Smooth muscle cell (in vitro differentiated cells): ENCODE data around the gene BCL11A. TPM values are rescaled to one million over a fixed set of nuclear protein-coding genes. Genes with fewer than 3 reads are reported as not detected.

Source experiments
- DNase-seq: peaks from one replicate; lab custom pipeline; 2025; ENCODE audit not compliant: unreplicated experiment; lab: John Stamatoyannopoulos, UW
- H2AFZ ChIP-seq: fragments of 200-600 bp; sonication (generic); 2 replicates; pipeline ENCODE4 v1.6.0; 2016; ENCODE audit warnings: antibody characterized with exemption, low read depth, mild to moderate bottlenecking
- H3F3A ChIP-seq: fragments of 200-600 bp; sonication (generic); 2 replicates; pipeline ENCODE4 v1.6.0; 2017; ENCODE audit warnings: antibody characterized with exemption, low read depth
- H3K27ac ChIP-seq: fragments of 200-600 bp; sonication (generic); 2 replicates; pipeline ENCODE4 v1.5.1; 2016; ENCODE audit warnings: low read depth, mild to moderate bottlenecking
- H3K27me3 ChIP-seq: fragments of 200-600 bp; sonication (generic); 2 replicates; pipeline ENCODE4 v1.6.1; 2016; ENCODE audit warnings: low read depth, mild to moderate bottlenecking
- H3K36me3 ChIP-seq: fragments of 200-600 bp; sonication (generic); 2 replicates; pipeline ENCODE4 v1.5.1; 2016; ENCODE audit warnings: low read depth
- H3K4me1 ChIP-seq: fragments of 200-600 bp; sonication (generic); 2 replicates; pipeline ENCODE4 v1.5.1; 2016; ENCODE audit warnings: low read depth
- H3K4me2 ChIP-seq: fragments of 200-600 bp; sonication (generic); 2 replicates; pipeline ENCODE4 v1.6.0; 2016; ENCODE audit warnings: mild to moderate bottlenecking
- H3K4me3 ChIP-seq: fragments of 200-600 bp; sonication (generic); 2 replicates; pipeline ENCODE4 v1.5.1; 2016; ENCODE audit warnings: mild to moderate bottlenecking
- H3K79me2 ChIP-seq: fragments of 200-600 bp; sonication (generic); 2 replicates; pipeline ENCODE4 v1.6.0; 2016; ENCODE audit warnings: low read depth, mild to moderate bottlenecking
- H3K9ac ChIP-seq: fragments of 200-600 bp; sonication (generic); 2 replicates; pipeline ENCODE4 v1.6.0; 2016; ENCODE audit warnings: low read depth
- H3K9me3 ChIP-seq: fragments of 200-600 bp; sonication (generic); replicated peaks from 2 replicates; pipeline ENCODE4 v1.5.1; 2016; ENCODE audit warnings: low read depth
- H4K20me1 ChIP-seq: fragments of 200-600 bp; sonication (generic); 2 replicates; pipeline ENCODE4 v1.6.0; 2016; ENCODE audit warnings: low read depth
- CTCF ChIP-seq: fragments of 200-600 bp; sonication (generic); IDR thresholded peaks from 2 replicates; pipeline ENCODE4 v1.5.1; 2017; ENCODE audit warnings: borderline replicate concordance, mild to moderate bottlenecking, antibody characterized with exemption; ENCODE audit not compliant: insufficient read depth, poor library complexity, severe bottlenecking
- WGBS: methylation state at CpG from one replicate; pipeline ENCODE4 v1.1.7; 2016; ENCODE audit warnings: low lambda C conversion rate; 5-methylcytosine and 5-hydroxymethylcytosine counted together
- polyA plus RNA-seq: library from polyadenylated mRNA; unstranded; fragments of >200 nt; fragmentation: Nextera tagmentation; extraction: Ambion mirVana; gene quantifications from 2 replicates; pipeline ENCODE4 v1.2.1, GENCODE V29; 2016
- total RNA-seq: library from RNA; depleted of rRNA; stranded (reverse); fragments of >200 nt; gene quantifications from 2 replicates; pipeline ENCODE4 v1.2.3, GENCODE V29; 2014

BCL11A gene
- total and polyA plus RNA-seq, 2 experiments from 2014 or later = 15.8 to 20.0 TPM

DNA sequence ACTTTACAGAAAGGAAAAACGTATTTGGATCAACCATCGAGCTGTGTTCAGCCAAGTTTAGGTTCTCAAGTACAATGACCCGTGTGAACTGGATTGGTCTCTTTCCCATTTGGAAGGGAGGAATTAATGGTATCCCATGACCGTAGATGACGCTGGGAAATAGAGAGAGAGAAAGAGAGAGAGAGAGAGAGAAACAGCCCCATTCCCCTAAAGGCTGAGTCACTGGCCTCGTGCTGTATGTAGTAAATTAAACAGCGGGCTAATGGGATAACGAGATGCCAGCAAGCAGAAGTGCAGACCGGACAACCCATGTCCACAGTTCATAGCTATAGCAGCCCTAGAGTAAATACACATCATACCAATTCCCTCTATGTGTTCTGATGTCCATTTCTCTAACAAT is 99.6 kb downstream of the BCL11A start:
- Histone ChIP-seq H3K79me2 (peaks cover 21% of the 10 kb centered on the region), H3K9ac (peak overlapping the region; percentile 39), H3K9me3 (no peaks in the 10 kb centered on the region), H2AFZ (no peak overlapping the region), H3K4me2 (peak overlapping the region; percentile 52), H3K27me3 (no peaks in the 10 kb centered on the region), H3K4me3 (no peak overlapping the region), H3K36me3 (no peaks in the 10 kb centered on the region), H4K20me1 (no peaks in the 10 kb centered on the region), H3K4me1 (peaks cover 18% of the 10 kb centered on the region), H3K27ac (peak overlapping the region; percentile 63), H3F3A (peaks cover 6% of the 10 kb centered on the region)
- DNase-seq = no peak
- WGBS = 42% methylated on average over 9 of the region's 9 CpGs
- TF ChIP-seq CTCF = no peak

DNA sequence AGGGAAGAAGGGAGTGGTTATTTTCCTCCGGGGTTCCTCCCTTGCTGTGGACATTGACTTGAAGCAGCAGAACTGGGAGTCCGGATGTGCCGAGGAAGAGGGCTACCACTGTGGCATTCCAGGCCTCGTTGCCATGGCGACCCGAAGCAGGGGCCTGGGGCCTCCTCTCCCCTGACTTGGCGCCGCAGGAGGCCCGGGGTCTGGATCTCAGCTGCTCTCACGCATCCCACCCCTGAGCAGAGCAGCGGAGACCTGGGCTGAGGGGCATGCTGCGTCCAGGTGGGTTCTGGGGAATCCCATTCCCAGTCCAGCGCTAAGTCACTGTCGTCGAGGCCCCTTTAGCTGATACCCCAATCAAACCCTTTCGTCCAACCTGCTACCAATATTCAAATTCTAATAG is 100.2 kb downstream of the BCL11A start:
- Histone ChIP-seq H3F3A (peaks cover 6% of the 10 kb centered on the region), H3K9ac (peak overlapping the region; percentile 39), H3K4me1 (peaks cover 18% of the 10 kb centered on the region), H4K20me1 (no peaks in the 10 kb centered on the region), H2AFZ (no peak overlapping the region), H3K79me2 (peaks cover 19% of the 10 kb centered on the region), H3K36me3 (no peaks in the 10 kb centered on the region), H3K27me3 (no peaks in the 10 kb centered on the region), H3K9me3 (no peaks in the 10 kb centered on the region), H3K4me3 (no peak overlapping the region), H3K4me2 (peak overlapping the region; percentile 52), H3K27ac (peak overlapping the region; percentile 63)
- no peak for DNase-seq
- no peak for TF ChIP-seq CTCF
- 59% methylated on average over 16 of the region's 16 CpGs for WGBS

DNA sequence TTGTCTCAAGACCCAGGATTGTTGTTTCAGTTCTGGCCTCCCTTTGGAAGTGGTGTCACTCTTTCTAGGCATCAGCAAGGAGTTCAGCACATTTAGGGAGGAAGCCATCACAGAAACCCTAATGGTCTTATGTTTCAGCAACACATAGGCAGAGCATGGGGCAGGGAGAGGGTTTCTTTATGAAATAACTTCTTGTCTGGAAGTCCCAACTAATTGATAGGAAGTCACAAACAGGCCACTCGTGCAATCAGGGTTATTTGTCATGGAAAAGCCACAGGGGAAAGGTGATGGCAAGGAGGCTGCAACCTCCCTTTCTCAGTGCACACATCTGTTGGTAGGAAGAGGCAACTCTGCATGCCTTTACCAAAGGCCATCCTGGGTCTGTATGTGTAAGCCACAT is 103.0 kb downstream of the BCL11A start:
- Histone ChIP-seq H3F3A (peaks cover 6% of the 10 kb centered on the region), H3K27ac (no peak overlapping the region), H3K4me3 (no peak overlapping the region), H3K4me2 (no peak overlapping the region), H3K9me3 (no peaks in the 10 kb centered on the region), H2AFZ (no peak overlapping the region), H3K4me1 (peaks cover 16% of the 10 kb centered on the region), H3K9ac (no peak overlapping the region), H4K20me1 (no peaks in the 10 kb centered on the region), H3K79me2 (no peaks in the 10 kb centered on the region), H3K36me3 (no peaks in the 10 kb centered on the region), H3K27me3 (no peaks in the 10 kb centered on the region)
- DNase-seq = no peak
- no peak for TF ChIP-seq CTCF
- 88% methylated on average over 1 of the region's 1 CpG for WGBS

DNA sequence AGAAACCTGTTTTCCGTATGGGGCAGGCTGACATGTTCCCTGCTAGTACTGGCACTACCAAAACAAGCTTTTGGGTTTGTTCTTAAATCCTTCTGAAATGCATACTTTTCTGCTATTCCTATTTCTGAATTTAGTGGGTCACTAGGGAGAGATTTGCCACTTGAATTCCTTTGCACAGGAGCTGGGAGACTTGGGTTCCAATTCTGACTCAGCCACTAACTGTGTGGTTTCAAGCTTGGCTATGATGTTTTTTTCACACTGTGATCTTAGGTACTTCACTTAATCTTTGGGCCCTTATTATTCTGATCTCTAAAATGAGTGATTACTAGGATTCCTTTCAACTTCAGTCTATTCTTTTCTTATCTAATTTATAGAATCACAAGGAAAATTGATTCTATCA is 105.5 kb downstream of the BCL11A start:
- Histone ChIP-seq H2AFZ (no peak overlapping the region), H3K4me2 (no peak overlapping the region), H3K27me3 (no peaks in the 10 kb centered on the region), H4K20me1 (no peaks in the 10 kb centered on the region), H3K9me3 (no peaks in the 10 kb centered on the region), H3K79me2 (no peaks in the 10 kb centered on the region), H3F3A (peaks cover 6% of the 10 kb centered on the region), H3K27ac (no peak overlapping the region), H3K4me3 (no peak overlapping the region), H3K36me3 (no peaks in the 10 kb centered on the region), H3K4me1 (peaks cover 4% of the 10 kb centered on the region), H3K9ac (no peak overlapping the region)
- no peak for TF ChIP-seq CTCF
- WGBS = 96% methylated on average over 1 of the region's 1 CpG
- no peak for DNase-seq
